ENCODE results near the gene RNF225. TPM values are rescaled to one million over a fixed set of nuclear protein-coding genes. Genes with fewer than 3 reads are reported as not detected.

Gene RNF225
- total RNA-seq: 0.66 TPM in 1 of 2 replicates, not detected in the other

GRCh38 chr19:58395220-58395978 is at the start of gene RNF225:
RNF225 (plus strand) TSS chr19:58395656; CDS start chr19:58396090, 434 bp downstream.

GRCh38 chr19:58352760-58353671 is 42.4 kb upstream of the RNF225 start, which contains the start of gene A1BG:
A1BG (minus strand) TSS chr19:58353492; CDS start chr19:58353437, 55 bp downstream.

GRCh38 chr19:58362272-58362994 is 33.0 kb upstream of the RNF225 start, which contains the start of gene ZNF497:
ZNF497 (minus strand) TSS chr19:58362751; CDS start chr19:58357635, 5,116 bp downstream.

GRCh38 chr19:58380662-58381459 is 14.6 kb upstream of the RNF225 start, which contains the start of gene ZNF837:
ZNF837 (minus strand) TSS chr19:58381030; CDS start chr19:58369332, 11,698 bp downstream.

GRCh38 chr19:58386576-58387337 is 8.7 kb upstream of the RNF225 start, which contains the start of gene RPS5:
RPS5 (plus strand) TSS chr19:58387269; CDS start chr19:58388138, 869 bp downstream.

GRCh38 chr19:58408152-58409009 is 12.9 kb downstream of the RNF225 start, which contains the start of gene ZNF584:
ZNF584 (plus strand) TSS chr19:58408649; CDS start chr19:58409148, 499 bp downstream.

GRCh38 chr19:58439576-58440554 is 44.4 kb downstream of the RNF225 start, which contains the start of gene ZNF132:
ZNF132 (minus strand) TSS chr19:58440153; CDS start chr19:58439821, 332 bp downstream.

Other genes starting within 250 kb of the RNF225 start
- gene ZNF329, start 244.9 kb upstream of the RNF225 start, total RNA-seq: 17.5 and 21.2 TPM in 2 replicates
- 27.8 and 32.1 TPM in 2 replicates for gene ZNF274, start 212.6 kb upstream of the RNF225 start, total RNA-seq
- gene ZNF544, start 166.7 kb upstream of the RNF225 start, total RNA-seq: 35.9 and 40.7 TPM in 2 replicates
- 4.9 and 6.1 TPM in 2 replicates for gene ZNF8, start 116.7 kb upstream of the RNF225 start, total RNA-seq
- gene ERVK3-1, start 90.3 kb upstream of the RNF225 start, total RNA-seq: 22.2 and 40.7 TPM in 2 replicates
- 3.2 and 3.3 TPM in 2 replicates for gene ZSCAN22, start 68.7 kb upstream of the RNF225 start, total RNA-seq
- 10.6 and 26.5 TPM in 2 replicates for gene A1BG, start 42.2 kb upstream of the RNF225 start, total RNA-seq
- gene ZNF497, start 32.9 kb upstream of the RNF225 start, total RNA-seq: 0.87 and 2.0 TPM in 2 replicates
- gene ZNF837, start 14.6 kb upstream of the RNF225 start, total RNA-seq: 3.2 and 3.8 TPM in 2 replicates
- gene RPS5, start 8.4 kb upstream of the RNF225 start, total RNA-seq: 1,695 and 1,835 TPM in 2 replicates
- gene ZNF584, start 13.0 kb downstream of the RNF225 start, total RNA-seq: 18.5 and 33.2 TPM in 2 replicates
- gene ZNF132, start 44.5 kb downstream of the RNF225 start, total RNA-seq: 12.7 and 14.4 TPM in 2 replicates
- gene ZNF324B, start 56.0 kb downstream of the RNF225 start, total RNA-seq: 8.4 and 12.1 TPM in 2 replicates
- gene ZNF324, start 71.4 kb downstream of the RNF225 start, total RNA-seq: 15.4 and 20.5 TPM in 2 replicates
- gene ZNF446, start 80.7 kb downstream of the RNF225 start, total RNA-seq: 11.2 and 15.1 TPM in 2 replicates
- 3.1 and 5.8 TPM in 2 replicates for gene SLC27A5, start 116.3 kb downstream of the RNF225 start, total RNA-seq
- 5.5 and 11.7 TPM in 2 replicates for gene ZBTB45, start 124.2 kb downstream of the RNF225 start, total RNA-seq
- 277 and 407 TPM in 2 replicates for gene TRIM28, start 148.4 kb downstream of the RNF225 start, total RNA-seq
- 140 and 148 TPM in 2 replicates for gene CHMP2A, start 159.4 kb downstream of the RNF225 start, total RNA-seq
- 39.7 and 50.8 TPM in 2 replicates for gene UBE2M, start 163.0 kb downstream of the RNF225 start, total RNA-seq
- 16.1 and 20.7 TPM in 2 replicates for gene MZF1, start 177.7 kb downstream of the RNF225 start, total RNA-seq